ENCODE results near the gene C3orf20.
"Not testable (repeated sequence)": the region's sequence is repeated elsewhere in the genome, so short reads cannot be mapped to it uniquely, and the experiment has no call there.

C3orf20 gene

GRCh38 chr3:14650193-14650592 lies 24.7 kb upstream of the C3orf20 start:
- DNase-seq (ENCODE audit: low spot score): no peak

GRCh38 chr3:14651440-14652251 lies 23.3 kb upstream of the C3orf20 start, which contains the start of gene CCDC174:
Gene CCDC174, plus strand, starts transcription at chr3:14651762. Its CDS starts 75 bp downstream, at chr3:14651837.
- DNase-seq (ENCODE audit: low spot score): peak; percentile 100

GRCh38 chr3:14652360-14652907 lies 22.5 kb upstream of the C3orf20 start:
- not testable (repeated sequence) for DNase-seq (ENCODE audit: low spot score)

- no peak for DNase-seq (ENCODE audit: low spot score)
These were observed 17.4 kb upstream of the C3orf20 start for GRCh38 chr3:14657579-14657978.

GRCh38 chr3:14658978-14659377 lies 16.0 kb upstream of the C3orf20 start:
- no peak for DNase-seq (ENCODE audit: low spot score)

- DNase-seq (ENCODE audit: low spot score): no peak
These were observed 14.0 kb upstream of the C3orf20 start for GRCh38 chr3:14660942-14661341.

- no peak for DNase-seq (ENCODE audit: low spot score)
These were observed 11.4 kb upstream of the C3orf20 start for GRCh38 chr3:14663396-14664135.

- no peak for DNase-seq (ENCODE audit: low spot score)
These were observed 10.8 kb upstream of the C3orf20 start for GRCh38 chr3:14664170-14664569.

- no peak for DNase-seq (ENCODE audit: low spot score)
These were observed 2.4 kb upstream of the C3orf20 start for GRCh38 chr3:14672588-14672987.

GRCh38 chr3:14676881-14677280 lies 1.9 kb downstream of the C3orf20 start:
- no peak for DNase-seq (ENCODE audit: low spot score)

- no peak for DNase-seq (ENCODE audit: low spot score)
These were observed 3.1 kb downstream of the C3orf20 start for GRCh38 chr3:14678015-14678503.

- DNase-seq (ENCODE audit: low spot score): no peak
These were observed 5.2 kb downstream of the C3orf20 start for GRCh38 chr3:14680115-14680514.

- DNase-seq (ENCODE audit: low spot score): no peak
These were observed 5.8 kb downstream of the C3orf20 start for GRCh38 chr3:14680716-14681115.

GRCh38 chr3:14684447-14684846 lies 9.5 kb downstream of the C3orf20 start:
- DNase-seq (ENCODE audit: low spot score): no peak

- DNase-seq (ENCODE audit: low spot score): no peak
These were observed 10.2 kb downstream of the C3orf20 start for GRCh38 chr3:14685179-14685578.

GRCh38 chr3:14687360-14687759 lies 12.4 kb downstream of the C3orf20 start:
- no peak for DNase-seq (ENCODE audit: low spot score)

GRCh38 chr3:14688525-14688924 lies 13.6 kb downstream of the C3orf20 start:
- no peak for DNase-seq (ENCODE audit: low spot score)

- DNase-seq (ENCODE audit: low spot score): no peak
These were observed 14.5 kb downstream of the C3orf20 start for GRCh38 chr3:14689247-14689980.

- no peak for DNase-seq (ENCODE audit: low spot score)
These were observed 16.3 kb downstream of the C3orf20 start for GRCh38 chr3:14691239-14691638.

- DNase-seq (ENCODE audit: low spot score): no peak
These were observed 16.8 kb downstream of the C3orf20 start for GRCh38 chr3:14691719-14692118.

GRCh38 chr3:14698601-14699244 lies 23.8 kb downstream of the C3orf20 start:
- DNase-seq (ENCODE audit: low spot score): no peak

GRCh38 chr3:14699643-14700042 lies 24.7 kb downstream of the C3orf20 start:
- no peak for DNase-seq (ENCODE audit: low spot score)
